Epithelial cell of proximal tubule (primary cell): ENCODE results near the gene RHOH. TPM values are rescaled to one million over a fixed set of nuclear protein-coding genes. Genes with fewer than 3 reads are reported as not detected.

Experiments
- DNase-seq: peaks from one replicate; pipeline ENCODE4 v3.0.0-alpha.2; 2011; ENCODE audit warnings: low read depth
- H3K4me3 ChIP-seq: 2 replicates; pipeline ENCODE4 v1.5.1; 2011; ENCODE audit warnings: low read depth, mild to moderate bottlenecking, low read length
- total RNA-seq: library from RNA; depleted of rRNA; stranded (reverse); fragments of >200 nt; gene quantifications from 2 replicates; pipeline ENCODE4 v1.2.3, GENCODE V29; 2015
- TF ChIP-seq, protein P1 (sequence below): conservative IDR thresholded peaks from 2 replicates; pipeline ENCODE4 v1.5.1; 2012; ENCODE audit warnings: low read depth, mild to moderate bottlenecking, low read length

RHOH gene
- total RNA-seq, 1 donor from 2014 or later, result not detected

DNA sequence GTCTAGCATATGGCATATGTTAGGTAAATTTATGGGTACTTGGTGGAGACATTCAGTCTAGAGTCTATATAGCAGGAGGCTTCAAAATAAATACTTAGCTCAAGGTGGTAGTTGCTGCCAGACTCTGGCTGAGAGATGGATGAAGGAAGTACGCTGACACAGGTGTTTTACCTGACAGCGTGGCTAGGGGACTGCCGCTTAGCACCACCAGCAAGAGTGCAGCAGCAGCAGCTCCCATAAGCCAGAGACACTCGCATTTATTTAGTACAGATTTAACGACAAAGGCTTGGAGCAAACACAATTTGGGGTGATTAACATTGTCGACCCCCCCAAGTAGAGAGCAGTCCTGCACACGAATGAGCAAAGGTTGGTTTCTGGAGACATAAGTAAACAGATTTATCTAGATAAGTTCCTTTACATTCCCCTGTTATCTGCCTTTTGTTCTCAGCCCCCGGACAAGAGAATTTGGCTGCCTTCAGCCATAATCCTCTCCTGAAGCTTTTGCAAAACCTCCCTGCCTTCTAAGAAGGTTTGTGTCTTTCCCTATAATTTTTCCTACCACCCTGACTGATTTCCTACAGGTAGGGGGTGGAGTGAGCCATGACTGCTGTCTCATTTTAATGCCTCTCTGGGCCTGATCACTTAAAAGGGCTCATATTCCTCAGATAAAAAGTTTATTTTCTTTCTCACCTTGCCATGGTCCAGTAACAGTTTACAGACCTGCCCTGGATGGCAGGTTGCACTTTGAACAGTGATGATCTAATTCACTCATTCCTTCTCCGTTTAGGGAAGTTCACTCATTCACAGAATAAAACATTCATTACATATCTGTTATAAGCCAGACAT is 64.6 kb downstream of the RHOH start:
- DNase-seq, result no peak
- H3K4me3 ChIP-seq, result no peak overlapping the region
- TF ChIP-seq, protein P1, sequence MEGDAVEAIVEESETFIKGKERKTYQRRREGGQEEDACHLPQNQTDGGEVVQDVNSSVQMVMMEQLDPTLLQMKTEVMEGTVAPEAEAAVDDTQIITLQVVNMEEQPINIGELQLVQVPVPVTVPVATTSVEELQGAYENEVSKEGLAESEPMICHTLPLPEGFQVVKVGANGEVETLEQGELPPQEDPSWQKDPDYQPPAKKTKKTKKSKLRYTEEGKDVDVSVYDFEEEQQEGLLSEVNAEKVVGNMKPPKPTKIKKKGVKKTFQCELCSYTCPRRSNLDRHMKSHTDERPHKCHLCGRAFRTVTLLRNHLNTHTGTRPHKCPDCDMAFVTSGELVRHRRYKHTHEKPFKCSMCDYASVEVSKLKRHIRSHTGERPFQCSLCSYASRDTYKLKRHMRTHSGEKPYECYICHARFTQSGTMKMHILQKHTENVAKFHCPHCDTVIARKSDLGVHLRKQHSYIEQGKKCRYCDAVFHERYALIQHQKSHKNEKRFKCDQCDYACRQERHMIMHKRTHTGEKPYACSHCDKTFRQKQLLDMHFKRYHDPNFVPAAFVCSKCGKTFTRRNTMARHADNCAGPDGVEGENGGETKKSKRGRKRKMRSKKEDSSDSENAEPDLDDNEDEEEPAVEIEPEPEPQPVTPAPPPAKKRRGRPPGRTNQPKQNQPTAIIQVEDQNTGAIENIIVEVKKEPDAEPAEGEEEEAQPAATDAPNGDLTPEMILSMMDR, result no peak

DNA sequence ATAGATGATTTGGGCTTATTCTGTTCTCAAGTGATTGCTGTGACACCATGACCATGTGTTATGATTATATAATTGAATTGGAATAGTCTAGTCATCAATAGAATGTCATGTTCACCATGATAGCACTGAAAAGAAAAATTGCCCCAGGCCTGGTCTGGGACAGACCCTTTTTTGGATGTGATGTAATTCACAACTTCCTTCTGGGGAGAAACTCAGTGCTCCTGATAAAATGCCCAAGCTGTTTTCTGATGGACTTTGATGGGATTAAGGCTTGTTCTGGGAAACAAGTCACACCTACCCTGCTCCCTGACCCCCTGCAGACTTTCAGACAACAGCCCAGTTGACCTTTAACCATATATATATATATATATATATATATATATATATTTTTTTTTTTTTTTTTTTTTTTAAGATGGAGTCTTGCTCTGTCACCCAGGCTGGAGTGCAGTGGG is 65.3 kb downstream of the RHOH start:
- DNase-seq, result no peak
- TF ChIP-seq, protein P1, result no peak
- H3K4me3 ChIP-seq, result no peak overlapping the region

DNA sequence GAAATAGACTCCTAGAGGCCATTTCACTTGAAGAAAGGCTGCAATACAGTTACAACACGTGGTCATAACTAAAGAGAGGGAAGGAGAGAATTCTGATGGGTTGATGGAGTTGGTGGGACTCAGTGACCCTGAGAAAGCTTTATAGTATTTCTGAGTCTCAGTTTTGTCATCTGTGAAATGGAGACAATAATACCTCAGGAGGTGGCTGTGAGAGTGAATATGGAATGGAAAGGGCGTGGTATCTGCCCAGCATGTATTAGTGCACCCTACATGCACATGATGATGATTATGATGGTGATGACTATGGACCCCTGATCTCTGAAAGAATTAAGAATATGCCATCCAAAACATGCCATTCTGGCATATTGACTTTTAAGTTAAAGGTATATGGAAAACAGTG is 66.0 kb downstream of the RHOH start:
- H3K4me3 ChIP-seq, result no peak overlapping the region
- DNase-seq, result no peak
- TF ChIP-seq, protein P1, result no peak

GRCh38 chr4:40264497-40264896 is 67.7 kb downstream of the RHOH start:
- no peak overlapping the region for H3K4me3 ChIP-seq
- no peak for DNase-seq
- TF ChIP-seq, protein P1, result no peak

GRCh38 chr4:40264995-40265909 is 68.4 kb downstream of the RHOH start:
- TF ChIP-seq, protein P1, result no peak
- no peak overlapping the region for H3K4me3 ChIP-seq
- DNase-seq, result no peak

DNA sequence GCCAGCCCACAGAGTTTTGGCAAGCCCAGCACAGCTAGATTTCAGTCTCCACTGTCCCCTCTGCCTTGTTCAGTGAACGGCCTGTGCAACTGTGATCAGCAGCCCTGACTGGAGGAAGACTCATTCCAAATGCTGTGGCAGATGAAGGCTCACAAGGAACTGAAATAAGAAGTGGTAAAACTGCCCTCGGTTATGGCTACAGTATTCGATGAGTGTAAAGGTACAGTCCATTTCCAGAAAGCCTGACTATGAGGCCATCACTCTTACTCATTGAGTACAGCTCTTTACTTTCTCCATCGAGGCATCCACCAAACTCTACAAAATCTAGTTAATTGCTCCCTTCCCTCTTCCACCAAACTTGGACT is 69.1 kb downstream of the RHOH start:
- TF ChIP-seq, protein P1, result no peak
- DNase-seq, result no peak
- H3K4me3 ChIP-seq, result no peak overlapping the region
